ENCODE data around the gene UTS2B. TPM values are rescaled to one million over a fixed set of nuclear protein-coding genes. Genes with fewer than 3 reads are reported as not detected.
A peak's percentile ranks its signal among the peaks of the same experiment; 100 is the strongest.

Gene UTS2B
- total and polyA plus RNA-seq, 9 of the 15 experiments (the other 6 are each of a cell fraction or from before 2014, with no cell fraction given) = 0.06 TPM; not detected in 8

- TF ChIP-seq CBX8 (IDR thresholded peaks at IDR 0.05; ENCODE audit: borderline replicate concordance, extremely low read depth, low read depth, low read length, poor library complexity, severe bottlenecking) (peak; percentile 78), ZNF699 (CRISPR knock-in tag; IDR thresholded peaks at IDR 0.05; ENCODE audit: insufficient replicate concordance) (no peak)
- FAIRE-seq = no peak
- BruUV-seq (replicated peaks) = no TSS peak
Observed at GRCh38 chr3:191306428-191306827, 23.9 kb downstream of the UTS2B start.

GRCh38 chr3:191303596-191303995 is 26.7 kb downstream of the UTS2B start:
- POLR2A ChIA-PET = no interaction called here
- no peak for DNase-seq (ENCODE audit: extremely low read depth in 1 of 4, low spot score in 3 of 4)

More at GRCh38 chr3:191306428-191306827, 23.9 kb downstream of the UTS2B start:
- WGBS (ENCODE audit: insufficient coverage, low coverage, missing lambda C conversion rate) = 4% methylated on average over 4 of the region's 4 CpGs
- H3K27ac ChIP-seq (ENCODE audit: extremely low read depth, low read depth, low read length) = no peak overlapping the region
- H3K4me2 ChIP-seq (ENCODE audit: insufficient read depth, low read length) = no peak overlapping the region
- CTCF ChIA-PET (ENCODE audit: low intra/inter-chr PET ratio) = no interaction called here
- in situ Hi-C loops (cut with MboI) (no loop called here), intact Hi-C loops (cut with micrococcal nuclease) (no loop called here)
- DNase-seq (ENCODE audit: extremely low read depth in 1 of 4, low spot score in 3 of 4) = no peak
- H3K79me2 ChIP-seq (ENCODE audit: control insufficient read depth, insufficient read depth, low read length) = no peaks in the 10 kb centered on the region
- H4K20me1 ChIP-seq (replicated peaks; ENCODE audit: control insufficient read depth, insufficient read depth, low read length) = no peaks in the 10 kb centered on the region
- no peak for ATAC-seq
- no peaks in the 10 kb centered on the region for H3K36me3 ChIP-seq (ENCODE audit: control insufficient read depth, insufficient read depth, low read length)
- H3K4me1 ChIP-seq (replicated peaks in 1 of 2; ENCODE audit: control insufficient read depth in 2 of 2, insufficient read depth in 2 of 2, low read length in 2 of 2) = no peaks in the 10 kb centered on the region
- no peak overlapping the region for H2AFZ ChIP-seq (ENCODE audit: low read depth, low read length)
- H3K9ac ChIP-seq (ENCODE audit: insufficient read depth in 1 of 2, low read depth in 2 of 2, low read length in 2 of 2) = no peak overlapping the region
- H3K9me1 ChIP-seq (ENCODE audit: control insufficient read depth, insufficient read depth, low read length) = no peaks in the 10 kb centered on the region
- no peak overlapping the region for H3K4me3 ChIP-seq
- POLR2A ChIA-PET = no interaction called here
- H3K27me3 ChIP-seq (ENCODE audit: control insufficient read depth in 2 of 2, insufficient read depth in 2 of 2, low read length in 2 of 2) = peaks cover 2 to 4% of the 10 kb centered on the region in 2 experiments; a peak in 3 of 5 replicates
- H3K9me3 ChIP-seq (replicated peaks; ENCODE audit: control insufficient read depth, insufficient read depth, low read depth, low read length) = no peaks in the 10 kb centered on the region

More at GRCh38 chr3:191303596-191303995, 26.7 kb downstream of the UTS2B start:
- TF ChIP-seq ZNF584 (CRISPR knock-in tag; IDR thresholded peaks at IDR 0.05; ENCODE audit: low read depth) (no peak), ELF1 (tag; IDR thresholded peaks at IDR 0.05) (no peak), ZNF586 (CRISPR knock-in tag; conservative IDR thresholded peaks at IDR 0.05) (no peak), PYGO2 (tag; IDR thresholded peaks at IDR 0.05) (no peak), PTRF (tag; IDR thresholded peaks at IDR 0.05) (no peak), YBX1 (IDR thresholded peaks at IDR 0.05) (no peak), GABPB1 (CRISPR knock-in tag; IDR thresholded peaks at IDR 0.05) (no peak), STAG1 (CRISPR knock-in tag; IDR thresholded peaks at IDR 0.05; ENCODE audit: borderline replicate concordance) (no peak), SNRNP70 (optimal IDR thresholded peaks at IDR 0.05; ENCODE audit: low read depth, low read length) (no peak), SRSF7 (optimal IDR thresholded peaks at IDR 0.05; ENCODE audit: low read depth, low read length) (no peak), RFX5 (IDR thresholded peaks at IDR 0.05; ENCODE audit: low read depth, low read length) (no peak), NEUROD1 (IDR thresholded peaks at IDR 0.05; ENCODE audit: borderline replicate concordance, low read depth, low read length, partially characterized antibody) (no peak), ZNF175 (CRISPR knock-in tag; IDR thresholded peaks at IDR 0.05; ENCODE audit: low read depth) (no peak), SMARCA5 (IDR thresholded peaks at IDR 0.05) (no peak), ZNF511 (CRISPR knock-in tag; IDR thresholded peaks at IDR 0.05) (no peak), KAT8 (IDR thresholded peaks at IDR 0.05; ENCODE audit: low read depth) (no peak)
- H3K4me1 ChIP-seq (replicated peaks in 1 of 2; ENCODE audit: control insufficient read depth in 2 of 2, insufficient read depth in 2 of 2, low read length in 2 of 2) = no peaks in the 10 kb centered on the region
- H3K36me3 ChIP-seq (ENCODE audit: control insufficient read depth, insufficient read depth, low read length) = no peaks in the 10 kb centered on the region
- H3K27me3 ChIP-seq (ENCODE audit: control insufficient read depth in 2 of 2, insufficient read depth in 2 of 2, low read length in 2 of 2) = peaks cover 0 to 7% of the 10 kb centered on the region in 2 experiments; a peak in 2 of 5 replicates
- CTCF ChIA-PET (ENCODE audit: low intra/inter-chr PET ratio) = no interaction called here
- WGBS (ENCODE audit: insufficient coverage, low coverage, missing lambda C conversion rate) = 0% methylated on average over 3 of the region's 3 CpGs
- ATAC-seq = no peak
- H3K9me3 ChIP-seq (replicated peaks; ENCODE audit: control insufficient read depth, insufficient read depth, low read depth, low read length) = no peaks in the 10 kb centered on the region
- FAIRE-seq = no peak
- no peak overlapping the region for H3K4me2 ChIP-seq (ENCODE audit: insufficient read depth, low read length)
- in situ Hi-C loops (cut with MboI) = no loop called here
- no peaks in the 10 kb centered on the region for H3K9me1 ChIP-seq (ENCODE audit: control insufficient read depth, insufficient read depth, low read length)
- no peak overlapping the region for H3K9ac ChIP-seq (ENCODE audit: insufficient read depth in 1 of 2, low read depth in 2 of 2, low read length in 2 of 2)
- H3K4me3 ChIP-seq = no peak overlapping the region
- intact Hi-C loops (cut with micrococcal nuclease) = no loop called here
- BruUV-seq (replicated peaks) = no TSS peak
- H4K20me1 ChIP-seq (replicated peaks; ENCODE audit: control insufficient read depth, insufficient read depth, low read length) = no peaks in the 10 kb centered on the region
- no peak overlapping the region for H3K27ac ChIP-seq (ENCODE audit: extremely low read depth, low read depth, low read length)
- H2AFZ ChIP-seq (ENCODE audit: low read depth, low read length) = no peak overlapping the region
- H3K79me2 ChIP-seq (ENCODE audit: control insufficient read depth, insufficient read depth, low read length) = no peaks in the 10 kb centered on the region

Measured in K562 (cell line).